HG02970 (cell line): ENCODE results near the gene DGKZ.
"Not testable (repeated sequence)": the region's sequence is repeated elsewhere in the genome, so short reads cannot be mapped to it uniquely, and the experiment has no call there.

Experiments used
- ATAC-seq: cut with Tn5 transposase; IDR thresholded peaks from one replicate; pipeline ENCODE4 v1.9.1; 2021; ENCODE audit warnings: mild to moderate bottlenecking, moderate library complexity, moderate number of reproducible peaks; ENCODE audit not compliant: unreplicated experiment, low FRiP score

DGKZ gene

GRCh38 chr11:46379482-46380293 lies 32.4 kb downstream of the DGKZ start:
- ATAC-seq, result not testable (repeated sequence)

GRCh38 chr11:46380340-46381047 lies 33.2 kb downstream of the DGKZ start:
- ATAC-seq, result no peak

- no peak for ATAC-seq
These were observed 34.0 kb downstream of the DGKZ start, which contains the start of gene MDK for GRCh38 chr11:46381048-46381818. TSS of gene MDK (plus strand) at chr11:46381669. CDS start at chr11:46382058, 389 bp downstream.

DNA sequence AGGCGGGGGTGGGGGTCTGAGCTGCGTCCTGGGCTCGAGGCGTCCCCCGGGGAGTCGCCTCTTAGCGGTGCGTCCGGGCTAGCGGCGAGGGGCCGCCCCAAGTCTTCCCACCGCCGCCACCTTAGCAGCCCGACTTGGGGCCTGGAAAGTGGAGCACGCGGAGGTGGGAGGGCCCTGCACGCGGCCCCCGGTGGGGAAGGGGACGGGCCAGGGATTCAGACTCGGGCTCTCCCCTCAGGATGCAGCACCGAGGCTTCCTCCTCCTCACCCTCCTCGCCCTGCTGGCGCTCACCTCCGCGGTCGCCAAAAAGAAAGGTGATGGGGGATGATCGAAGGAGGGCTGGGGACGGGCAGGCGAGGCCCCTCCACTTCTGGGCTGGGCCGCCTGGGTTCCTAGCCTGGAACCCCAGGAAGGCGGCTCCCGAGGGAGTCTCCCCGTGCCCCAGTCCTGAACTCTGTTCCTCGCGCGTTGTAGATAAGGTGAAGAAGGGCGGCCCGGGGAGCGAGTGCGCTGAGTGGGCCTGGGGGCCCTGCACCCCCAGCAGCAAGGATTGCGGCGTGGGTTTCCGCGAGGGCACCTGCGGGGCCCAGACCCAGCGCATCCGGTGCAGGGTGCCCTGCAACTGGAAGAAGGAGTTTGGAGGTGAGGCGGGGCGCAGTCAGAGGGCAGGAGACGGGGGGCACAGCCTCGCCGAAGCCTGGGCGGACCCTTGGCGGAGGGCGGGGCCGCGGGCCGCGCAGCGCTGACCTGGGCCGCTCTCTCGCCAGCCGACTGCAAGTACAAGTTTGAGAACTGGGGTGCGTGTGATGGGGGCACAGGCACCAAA lies 34.8 kb downstream of the DGKZ start:
- no peak for ATAC-seq

DNA sequence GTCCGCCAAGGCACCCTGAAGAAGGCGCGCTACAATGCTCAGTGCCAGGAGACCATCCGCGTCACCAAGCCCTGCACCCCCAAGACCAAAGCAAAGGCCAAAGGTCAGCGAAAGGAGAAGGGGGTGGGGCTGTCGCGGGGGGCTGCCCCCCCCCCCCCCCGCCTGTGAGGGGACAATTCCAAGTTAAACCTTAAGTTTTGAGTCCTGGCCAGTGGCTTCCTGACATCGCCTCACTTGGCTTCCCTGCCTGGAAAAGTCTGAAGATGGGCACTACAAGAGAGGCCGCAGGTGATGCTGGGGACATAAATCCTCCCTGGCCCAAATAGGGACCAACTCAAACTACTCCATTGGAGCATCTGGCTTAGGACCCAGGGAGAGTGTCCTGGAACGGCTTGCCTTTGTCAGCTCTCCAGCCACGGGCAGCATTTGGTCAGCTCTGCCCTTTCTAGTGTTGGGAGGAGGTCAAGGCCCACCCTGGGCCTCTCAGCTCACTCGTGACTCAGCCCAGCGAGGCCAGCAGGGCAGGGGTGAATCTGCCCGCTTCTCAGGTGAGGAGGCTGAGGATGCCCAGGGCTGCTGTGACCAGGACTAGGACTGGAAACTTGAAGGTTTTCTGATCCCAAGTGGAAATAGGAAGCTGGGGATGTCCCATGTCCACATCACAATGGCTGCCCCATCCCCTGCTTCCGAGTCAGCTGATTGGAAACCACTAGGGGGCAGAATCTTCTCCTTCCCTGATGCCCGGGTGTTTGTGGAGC lies 35.6 kb downstream of the DGKZ start:
- ATAC-seq, result no peak

GRCh38 chr11:46383404-46383758 lies 36.1 kb downstream of the DGKZ start:
- no peak for ATAC-seq

DNA sequence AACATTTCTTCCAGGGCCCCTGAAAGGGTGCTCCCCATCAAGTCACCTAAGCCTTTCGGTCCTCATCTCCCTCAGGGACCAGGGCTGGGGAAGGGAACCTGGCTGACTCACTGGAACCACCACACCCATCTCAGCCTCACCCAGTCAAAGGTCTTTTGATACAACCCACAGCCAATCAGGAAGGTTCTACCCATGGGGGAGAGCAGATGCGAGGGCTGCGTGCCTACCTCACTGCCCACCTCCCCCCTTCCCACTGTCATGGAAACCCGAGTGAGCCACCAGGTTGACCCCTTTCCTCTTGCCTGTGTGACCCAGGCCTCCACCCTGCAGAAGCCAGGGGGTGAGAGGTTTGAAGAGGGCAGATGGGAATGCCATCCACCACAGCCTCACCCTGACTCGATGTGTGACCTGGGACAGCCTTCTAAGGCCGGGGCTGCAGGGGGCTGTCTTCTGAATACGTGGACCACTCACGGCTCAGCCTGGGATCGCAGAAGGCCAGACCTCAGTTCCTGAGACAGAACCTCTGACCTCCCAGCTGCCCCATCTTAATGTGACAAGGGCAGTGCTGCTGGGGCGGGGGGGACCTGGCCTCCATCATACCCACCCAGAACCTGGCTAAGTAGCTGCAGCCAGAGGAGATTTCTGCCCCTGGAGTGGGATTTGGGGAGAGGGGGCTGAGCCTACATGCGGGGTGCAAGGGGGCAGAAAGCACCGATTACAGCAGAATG lies 36.9 kb downstream of the DGKZ start:
- ATAC-seq, result no peak

DNA sequence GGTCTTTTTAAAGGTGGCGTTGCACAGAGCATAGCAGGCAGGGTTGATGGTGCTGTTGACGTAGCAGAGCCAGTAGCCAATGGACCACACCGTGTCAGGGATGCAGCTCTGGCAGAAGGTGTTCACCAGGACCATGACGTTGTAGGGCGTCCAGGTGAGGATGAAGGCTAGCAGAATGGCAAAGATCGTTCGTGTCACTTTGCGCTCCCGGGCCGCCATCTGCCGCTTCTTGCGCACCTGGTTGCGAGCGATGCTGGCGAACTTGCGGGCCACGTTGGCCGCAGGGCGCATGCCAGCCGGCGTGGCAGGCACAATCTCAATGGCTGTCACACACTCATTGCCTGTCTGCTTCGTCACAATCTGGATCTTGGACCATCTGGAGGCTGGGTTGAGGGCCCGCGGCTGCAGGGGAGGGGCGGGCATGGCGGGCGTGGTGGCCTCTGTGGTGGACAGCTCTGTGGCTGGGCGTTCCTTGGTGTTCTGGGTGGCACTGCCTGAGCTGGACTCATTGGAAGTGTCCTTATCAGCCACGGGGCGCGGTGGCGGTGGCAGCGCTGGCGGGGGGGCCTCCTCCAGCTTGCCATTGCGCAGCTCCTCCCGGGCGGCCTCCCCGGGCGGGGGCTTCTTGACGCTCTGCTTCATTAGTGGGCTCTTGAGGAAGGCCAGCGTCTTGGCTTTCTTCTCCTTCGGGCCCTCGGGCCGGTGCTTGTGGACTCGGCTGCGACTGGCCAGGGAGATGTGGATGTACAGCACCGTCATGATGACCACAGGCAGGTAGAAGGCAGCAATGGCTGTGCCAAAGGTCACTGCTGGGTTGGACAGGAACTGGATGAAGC lies 38.1 kb downstream of the DGKZ start:
- ATAC-seq, result no peak

DNA sequence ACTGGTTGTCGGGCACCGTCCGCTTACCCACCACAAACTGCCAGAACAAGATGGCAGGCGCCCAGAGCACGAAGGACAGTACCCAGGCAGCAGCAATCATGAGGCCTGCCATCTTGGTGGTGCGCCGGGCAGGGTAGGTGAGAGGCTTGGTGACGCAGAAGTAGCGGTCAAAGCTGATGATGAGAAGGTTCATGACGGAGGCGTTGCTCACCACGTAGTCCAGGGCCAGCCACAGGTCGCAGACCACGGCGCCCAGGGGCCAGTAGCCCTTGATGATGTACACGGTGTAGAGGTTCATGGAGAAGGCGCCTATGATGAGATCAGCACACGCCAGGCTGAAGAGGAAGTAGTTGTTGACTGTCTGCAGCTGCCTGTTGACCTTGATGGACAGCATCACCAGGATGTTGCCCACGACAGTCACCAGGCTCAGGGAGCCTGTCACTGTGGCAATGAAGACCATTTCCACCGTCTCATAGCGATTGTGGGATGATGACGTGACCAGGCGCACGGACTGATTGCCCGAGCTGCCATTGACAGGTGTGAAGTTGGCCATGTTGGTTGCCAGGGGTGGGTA lies 38.8 kb downstream of the DGKZ start:
- ATAC-seq, result no peak

DNA sequence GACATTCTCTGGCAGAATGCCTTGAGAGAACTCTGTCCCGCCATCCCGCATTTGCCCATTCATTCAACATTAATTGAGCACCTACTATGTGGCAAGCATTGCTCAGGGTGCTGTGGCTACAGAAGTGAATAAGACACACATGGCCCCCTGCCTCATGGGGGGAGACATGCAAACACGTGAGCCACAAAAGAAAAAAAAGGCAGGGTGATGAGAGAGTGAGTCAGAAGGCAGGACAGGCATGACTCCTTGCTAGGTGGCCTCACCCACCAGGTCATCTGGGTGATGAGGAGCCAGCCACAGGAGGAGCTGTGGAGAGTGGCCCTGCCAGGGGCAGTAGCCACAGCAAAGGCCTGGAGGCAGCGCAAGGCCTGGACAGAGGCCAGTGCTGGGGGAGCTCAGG lies 39.4 kb downstream of the DGKZ start:
- no peak for ATAC-seq

DNA sequence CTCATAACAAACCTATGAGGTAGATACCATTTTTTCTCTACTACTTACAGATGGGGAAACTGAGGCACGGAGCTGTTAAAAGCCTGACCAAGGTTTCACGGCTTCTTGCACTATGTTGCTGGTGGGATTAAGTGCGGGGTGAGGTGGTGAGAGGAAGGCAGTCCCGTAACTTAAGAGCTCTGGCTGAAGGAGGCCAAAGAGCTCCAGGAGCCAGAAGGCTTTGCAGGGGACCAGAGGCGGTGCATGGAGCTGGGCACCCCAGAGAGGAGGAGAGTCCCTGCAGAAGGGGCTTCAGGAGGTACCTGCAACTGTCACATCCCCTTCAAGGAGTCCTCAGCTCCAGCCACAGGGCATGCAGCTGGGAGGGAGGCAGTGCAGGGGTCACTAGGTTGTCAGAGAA lies 40.2 kb downstream of the DGKZ start:
- no peak for ATAC-seq

- ATAC-seq, result no peak
These were observed 40.8 kb downstream of the DGKZ start for GRCh38 chr11:46387919-46388618.

DNA sequence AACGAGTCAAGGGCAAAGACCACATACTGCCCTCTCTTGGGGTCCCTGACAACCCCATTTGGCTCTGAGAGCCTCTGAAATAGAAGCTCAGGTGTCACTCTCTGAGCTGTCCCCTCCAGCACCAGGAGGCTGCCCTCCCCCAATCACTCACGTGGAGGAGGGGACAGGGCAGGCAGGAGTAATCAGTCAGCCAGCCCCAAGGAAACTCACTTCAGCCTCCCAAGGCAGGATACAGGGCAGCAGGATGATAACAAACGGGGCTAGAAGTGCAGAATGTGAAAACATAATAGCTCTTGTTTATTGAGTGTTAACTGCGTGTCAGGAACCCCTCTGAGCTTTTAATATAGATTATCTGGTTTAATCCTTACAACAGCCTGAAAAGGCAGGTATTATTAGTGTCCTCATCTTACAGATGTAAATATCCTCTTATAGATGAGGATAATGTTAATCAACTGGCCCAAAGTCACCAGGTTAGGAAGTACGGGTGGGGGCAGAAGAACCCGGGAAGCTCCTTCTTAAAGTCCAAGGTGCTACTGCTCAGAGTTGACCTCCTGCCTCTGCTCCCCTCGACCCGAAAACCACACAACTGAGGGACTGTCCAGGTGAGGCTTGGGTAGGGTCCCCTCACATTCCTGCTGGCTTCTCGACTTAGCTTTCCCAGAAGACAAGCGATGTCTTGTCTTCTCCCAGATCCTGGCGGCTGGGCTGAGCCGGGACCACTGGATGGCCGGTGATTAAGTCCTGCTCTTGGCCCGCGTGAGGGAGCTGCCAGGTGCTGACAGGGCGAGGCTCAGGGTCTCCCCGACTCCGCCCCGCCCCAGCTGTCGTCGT lies 41.6 kb downstream of the DGKZ start:
- ATAC-seq, result no peak

GRCh38 chr11:46389450-46390330 lies 42.4 kb downstream of the DGKZ start:
- peak; percentile 47 for ATAC-seq
